GM21723 (cell line): ENCODE results near the gene TBX4.

Experiments used
- ATAC-seq: cut with Tn5 transposase; IDR thresholded peaks from one replicate; pipeline ENCODE4 v1.9.1; 2021; ENCODE audit warnings: mild to moderate bottlenecking, moderate library complexity; ENCODE audit not compliant: unreplicated experiment

Gene TBX4

GRCh38 chr17:61452301-61453290 lies at the start of gene TBX4:
TSS of gene TBX4 (plus strand) at chr17:61452422. CDS start at chr17:61456491, 4,069 bp downstream.
- ATAC-seq = no peak

- ATAC-seq = no peak
These were observed 49.0 kb upstream of the TBX4 start for GRCh38 chr17:61402978-61403800.

GRCh38 chr17:61403801-61404662 lies 48.2 kb upstream of the TBX4 start:
- no peak for ATAC-seq

- no peak for ATAC-seq
These were observed 47.6 kb upstream of the TBX4 start for GRCh38 chr17:61404663-61404912.

GRCh38 chr17:61404913-61405685 lies 47.1 kb upstream of the TBX4 start:
- no peak for ATAC-seq

- no peak for ATAC-seq
These were observed 46.3 kb upstream of the TBX4 start for GRCh38 chr17:61405686-61406536.

GRCh38 chr17:61406537-61406845 lies 45.7 kb upstream of the TBX4 start:
- ATAC-seq = no peak

- ATAC-seq = no peak
These were observed 45.0 kb upstream of the TBX4 start for GRCh38 chr17:61406971-61407911.

GRCh38 chr17:61408151-61409041 lies 43.8 kb upstream of the TBX4 start:
- no peak for ATAC-seq

- ATAC-seq = no peak
These were observed 42.7 kb upstream of the TBX4 start for GRCh38 chr17:61409301-61410112.

GRCh38 chr17:61410141-61411010 lies 41.8 kb upstream of the TBX4 start:
- no peak for ATAC-seq

GRCh38 chr17:61411011-61411260 lies 41.3 kb upstream of the TBX4 start:
- ATAC-seq = no peak

GRCh38 chr17:61411261-61412142 lies 40.7 kb upstream of the TBX4 start:
- ATAC-seq = peak; percentile 21

GRCh38 chr17:61412143-61412859 lies 39.9 kb upstream of the TBX4 start:
- peak; percentile 75 for ATAC-seq
